HCEC 1CT (cell line): ENCODE data around the gene SNHG17.
"Not testable (repeated sequence)": the region's sequence is repeated elsewhere in the genome, so short reads cannot be mapped to it uniquely, and the experiment has no call there.

Experiments
- DNase-seq: peaks from one replicate; pipeline ENCODE4 v3.0.0-alpha.2; 2017

SNHG17 gene

GRCh38 chr20:38418509-38419204 is 16.5 kb downstream of the SNHG17 start:
- peak; percentile 25 for DNase-seq

GRCh38 chr20:38414769-38415450 is 20.2 kb downstream of the SNHG17 start:
- no peak for DNase-seq

- no peak for DNase-seq
These were observed 22.1 kb downstream of the SNHG17 start for GRCh38 chr20:38412877-38413577.

- DNase-seq, result not testable (repeated sequence)
These were observed 27.3 kb downstream of the SNHG17 start for GRCh38 chr20:38407822-38408221.

- DNase-seq, result no peak
These were observed 27.8 kb downstream of the SNHG17 start for GRCh38 chr20:38407321-38407720.

GRCh38 chr20:38406476-38406875 is 28.7 kb downstream of the SNHG17 start:
- DNase-seq, result no peak

GRCh38 chr20:38405132-38405531 is 30.0 kb downstream of the SNHG17 start:
- no peak for DNase-seq

GRCh38 chr20:38404016-38404415 is 31.1 kb downstream of the SNHG17 start:
- DNase-seq, result no peak

GRCh38 chr20:38402816-38403215 is 32.3 kb downstream of the SNHG17 start:
- DNase-seq, result no peak

- no peak for DNase-seq
These were observed 33.0 kb downstream of the SNHG17 start for GRCh38 chr20:38402089-38402488.

GRCh38 chr20:38395751-38396395 is 39.3 kb downstream of the SNHG17 start:
- not testable (repeated sequence) for DNase-seq

GRCh38 chr20:38395165-38395564 is 40.0 kb downstream of the SNHG17 start:
- no peak for DNase-seq

- DNase-seq, result no peak
These were observed 41.9 kb downstream of the SNHG17 start for GRCh38 chr20:38393259-38393658.

- DNase-seq, result no peak
These were observed 42.8 kb downstream of the SNHG17 start for GRCh38 chr20:38392356-38392755.

- no peak for DNase-seq
These were observed 47.2 kb downstream of the SNHG17 start for GRCh38 chr20:38387953-38388352.

- no peak for DNase-seq
These were observed 48.3 kb downstream of the SNHG17 start for GRCh38 chr20:38386851-38387250.

GRCh38 chr20:38386004-38386403 is 49.1 kb downstream of the SNHG17 start:
- DNase-seq, result no peak

GRCh38 chr20:38383147-38383546 is 52.0 kb downstream of the SNHG17 start:
- no peak for DNase-seq

GRCh38 chr20:38377838-38378237 is 57.3 kb downstream of the SNHG17 start:
- not testable (repeated sequence) for DNase-seq

- DNase-seq, result no peak
These were observed 58.0 kb downstream of the SNHG17 start for GRCh38 chr20:38377039-38377685.

- no peak for DNase-seq
These were observed 61.2 kb downstream of the SNHG17 start for GRCh38 chr20:38373898-38374297.

GRCh38 chr20:38373231-38373867 is 61.8 kb downstream of the SNHG17 start:
- DNase-seq, result no peak
